Measurements from ENCODE around the gene ANKRD10.

- TF ChIP-seq ATF3 (CRISPR knock-in tag; conservative IDR thresholded peaks at IDR 0.05) (no peak), ATF6 (CRISPR knock-in tag; IDR thresholded peaks at IDR 0.05) (no peak), CREB1 (CRISPR knock-in tag; IDR thresholded peaks at IDR 0.05) (no peak), HMGXB4 (CRISPR knock-in tag; IDR thresholded peaks at IDR 0.05) (no peak), ATF2 (CRISPR knock-in tag; IDR thresholded peaks at IDR 0.05; ENCODE audit: borderline replicate concordance, low read depth) (no peak), JUN (CRISPR knock-in tag; IDR thresholded peaks at IDR 0.05) (no peak), ZNF317 (CRISPR knock-in tag; IDR thresholded peaks at IDR 0.05; ENCODE audit: borderline replicate concordance, low read depth) (no peak)
- TF ChIP-seq, protein P1, sequence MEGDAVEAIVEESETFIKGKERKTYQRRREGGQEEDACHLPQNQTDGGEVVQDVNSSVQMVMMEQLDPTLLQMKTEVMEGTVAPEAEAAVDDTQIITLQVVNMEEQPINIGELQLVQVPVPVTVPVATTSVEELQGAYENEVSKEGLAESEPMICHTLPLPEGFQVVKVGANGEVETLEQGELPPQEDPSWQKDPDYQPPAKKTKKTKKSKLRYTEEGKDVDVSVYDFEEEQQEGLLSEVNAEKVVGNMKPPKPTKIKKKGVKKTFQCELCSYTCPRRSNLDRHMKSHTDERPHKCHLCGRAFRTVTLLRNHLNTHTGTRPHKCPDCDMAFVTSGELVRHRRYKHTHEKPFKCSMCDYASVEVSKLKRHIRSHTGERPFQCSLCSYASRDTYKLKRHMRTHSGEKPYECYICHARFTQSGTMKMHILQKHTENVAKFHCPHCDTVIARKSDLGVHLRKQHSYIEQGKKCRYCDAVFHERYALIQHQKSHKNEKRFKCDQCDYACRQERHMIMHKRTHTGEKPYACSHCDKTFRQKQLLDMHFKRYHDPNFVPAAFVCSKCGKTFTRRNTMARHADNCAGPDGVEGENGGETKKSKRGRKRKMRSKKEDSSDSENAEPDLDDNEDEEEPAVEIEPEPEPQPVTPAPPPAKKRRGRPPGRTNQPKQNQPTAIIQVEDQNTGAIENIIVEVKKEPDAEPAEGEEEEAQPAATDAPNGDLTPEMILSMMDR (IDR thresholded peaks at IDR 0.05) = no peak
Measured at GRCh38 chr13:110881839-110882627, 32.8 kb downstream of the ANKRD10 start.
